Smooth muscle cell (in vitro differentiated cells): ENCODE data around the gene RUFY1. TPM values are rescaled to one million over a fixed set of nuclear protein-coding genes. Genes with fewer than 3 reads are reported as not detected.

Experiments
- DNase-seq: peaks from one replicate; lab custom pipeline; 2025; ENCODE audit not compliant: unreplicated experiment; lab: John Stamatoyannopoulos, UW
- H2AFZ ChIP-seq: fragments of 200-600 bp; sonication (generic); 2 replicates; pipeline ENCODE4 v1.6.0; 2016; ENCODE audit warnings: antibody characterized with exemption, low read depth, mild to moderate bottlenecking
- H3F3A ChIP-seq: fragments of 200-600 bp; sonication (generic); 2 replicates; pipeline ENCODE4 v1.6.0; 2017; ENCODE audit warnings: antibody characterized with exemption, low read depth
- H3K27ac ChIP-seq: fragments of 200-600 bp; sonication (generic); 2 replicates; pipeline ENCODE4 v1.5.1; 2016; ENCODE audit warnings: low read depth, mild to moderate bottlenecking
- H3K27me3 ChIP-seq: fragments of 200-600 bp; sonication (generic); 2 replicates; pipeline ENCODE4 v1.6.1; 2016; ENCODE audit warnings: low read depth, mild to moderate bottlenecking
- H3K36me3 ChIP-seq: fragments of 200-600 bp; sonication (generic); 2 replicates; pipeline ENCODE4 v1.5.1; 2016; ENCODE audit warnings: low read depth
- H3K4me1 ChIP-seq: fragments of 200-600 bp; sonication (generic); 2 replicates; pipeline ENCODE4 v1.5.1; 2016; ENCODE audit warnings: low read depth
- H3K4me2 ChIP-seq: fragments of 200-600 bp; sonication (generic); 2 replicates; pipeline ENCODE4 v1.6.0; 2016; ENCODE audit warnings: mild to moderate bottlenecking
- H3K4me3 ChIP-seq: fragments of 200-600 bp; sonication (generic); 2 replicates; pipeline ENCODE4 v1.5.1; 2016; ENCODE audit warnings: mild to moderate bottlenecking
- H3K79me2 ChIP-seq: fragments of 200-600 bp; sonication (generic); 2 replicates; pipeline ENCODE4 v1.6.0; 2016; ENCODE audit warnings: low read depth, mild to moderate bottlenecking
- H3K9ac ChIP-seq: fragments of 200-600 bp; sonication (generic); 2 replicates; pipeline ENCODE4 v1.6.0; 2016; ENCODE audit warnings: low read depth
- H3K9me3 ChIP-seq: fragments of 200-600 bp; sonication (generic); replicated peaks from 2 replicates; pipeline ENCODE4 v1.5.1; 2016; ENCODE audit warnings: low read depth
- H4K20me1 ChIP-seq: fragments of 200-600 bp; sonication (generic); 2 replicates; pipeline ENCODE4 v1.6.0; 2016; ENCODE audit warnings: low read depth
- CTCF ChIP-seq: fragments of 200-600 bp; sonication (generic); IDR thresholded peaks from 2 replicates; pipeline ENCODE4 v1.5.1; 2017; ENCODE audit warnings: borderline replicate concordance, mild to moderate bottlenecking, antibody characterized with exemption; ENCODE audit not compliant: insufficient read depth, poor library complexity, severe bottlenecking
- WGBS: methylation state at CpG from one replicate; pipeline ENCODE4 v1.1.7; 2016; ENCODE audit warnings: low lambda C conversion rate; 5-methylcytosine and 5-hydroxymethylcytosine counted together
- polyA plus RNA-seq: library from polyadenylated mRNA; unstranded; fragments of >200 nt; fragmentation: Nextera tagmentation; extraction: Ambion mirVana; gene quantifications from 2 replicates; pipeline ENCODE4 v1.2.1, GENCODE V29; 2016
- total RNA-seq: library from RNA; depleted of rRNA; stranded (reverse); fragments of >200 nt; gene quantifications from 2 replicates; pipeline ENCODE4 v1.2.3, GENCODE V29; 2014

RUFY1 gene
- total and polyA plus RNA-seq, 2 experiments from 2014 or later = 23.8 to 26.4 TPM

- no peak overlapping the region for H3K4me3 ChIP-seq
- no peaks in the 10 kb centered on the region for H3K79me2 ChIP-seq
- TF ChIP-seq CTCF = no peak
- 69% methylated on average over 17 of the region's 17 CpGs for WGBS
- no peaks in the 10 kb centered on the region for H3K9me3 ChIP-seq
- H3K4me1 ChIP-seq = no peaks in the 10 kb centered on the region
- no peak overlapping the region for H3K9ac ChIP-seq
- H3K4me2 ChIP-seq = no peak overlapping the region
- no peak overlapping the region for H3K27ac ChIP-seq
- no peaks in the 10 kb centered on the region for H3K36me3 ChIP-seq
- no peak for DNase-seq
- no peaks in the 10 kb centered on the region for H3K27me3 ChIP-seq
- no peak overlapping the region for H2AFZ ChIP-seq
- no peaks in the 10 kb centered on the region for H4K20me1 ChIP-seq
- no peaks in the 10 kb centered on the region for H3F3A ChIP-seq
Observed at GRCh38 chr5:179504600-179505396, 45.6 kb upstream of the RUFY1 start.

- Histone ChIP-seq H3K79me2 (no peaks in the 10 kb centered on the region), H3K4me3 (no peak overlapping the region), H3K4me2 (no peak overlapping the region), H3K36me3 (no peaks in the 10 kb centered on the region), H3K27me3 (no peaks in the 10 kb centered on the region), H4K20me1 (no peaks in the 10 kb centered on the region), H3K9ac (no peak overlapping the region), H3F3A (no peaks in the 10 kb centered on the region), H3K4me1 (no peaks in the 10 kb centered on the region), H3K9me3 (no peaks in the 10 kb centered on the region), H3K27ac (no peak overlapping the region), H2AFZ (no peak overlapping the region)
- no peak for TF ChIP-seq CTCF
- WGBS = 93% methylated on average over 12 of the region's 12 CpGs
- DNase-seq = no peak
Observed at GRCh38 chr5:179505636-179506261, 44.6 kb upstream of the RUFY1 start.

GRCh38 chr5:179509239-179509638, 41.1 kb upstream of the RUFY1 start:
- Histone ChIP-seq H3F3A (no peaks in the 10 kb centered on the region), H3K79me2 (no peaks in the 10 kb centered on the region), H3K4me1 (no peaks in the 10 kb centered on the region), H3K27ac (no peak overlapping the region), H3K9ac (no peak overlapping the region), H3K4me3 (no peak overlapping the region), H3K27me3 (no peaks in the 10 kb centered on the region), H2AFZ (no peak overlapping the region), H3K4me2 (no peak overlapping the region), H3K36me3 (no peaks in the 10 kb centered on the region), H4K20me1 (no peaks in the 10 kb centered on the region), H3K9me3 (no peaks in the 10 kb centered on the region)
- WGBS = 54% methylated on average over 4 of the region's 4 CpGs
- TF ChIP-seq CTCF = no peak
- no peak for DNase-seq
